HepG2 (cell line): ENCODE measurements around the gene FRMD4A. TPM values are rescaled to one million over a fixed set of nuclear protein-coding genes. Genes with fewer than 3 reads are reported as not detected.
A peak's percentile ranks its signal among the peaks of the same experiment; 100 is the strongest.

Source experiments
- ATAD3A ChIP-seq: sonication (generic); formaldehyde crosslinking; IDR thresholded peaks from 2 replicates; pipeline ENCODE4 v1.4.0; 2020; ENCODE audit warnings: missing genetic modification reagents
- MEF2D ChIP-seq: sonication (generic); formaldehyde crosslinking; IDR thresholded peaks from 2 replicates; pipeline ENCODE4 v1.5.1; 2020; ENCODE audit warnings: mild to moderate bottlenecking, missing genetic modification reagents
- NFE2L1 ChIP-seq: sonication (generic); formaldehyde crosslinking; IDR thresholded peaks from 2 replicates; pipeline ENCODE4 v1.4.0; 2020; ENCODE audit warnings: missing genetic modification reagents, mild to moderate bottlenecking, borderline replicate concordance
- PLRG1 ChIP-seq: fragments of 450-650 bp; conservative IDR thresholded peaks from 2 replicates; pipeline ENCODE4 v1.6.1; 2016
- RBM22 ChIP-seq: fragments of 200-400 bp; formaldehyde crosslinking; optimal IDR thresholded peaks from 2 replicates; pipeline ENCODE3; 2017; ENCODE audit warnings: mild to moderate bottlenecking, low read length, moderate library complexity
- TMF1 ChIP-seq: sonication (generic); formaldehyde crosslinking; IDR thresholded peaks from 2 replicates; pipeline ENCODE4 v1.8.1; 2022; ENCODE audit warnings: low read depth, missing genetic modification reagents
- ZNF883 ChIP-seq: sonication (generic); formaldehyde crosslinking; IDR thresholded peaks from 2 replicates; pipeline ENCODE4 v1.5.1; 2020; ENCODE audit warnings: mild to moderate bottlenecking, missing genetic modification reagents; ENCODE audit errors: not compliant biosample characterization
- polyA plus RNA-seq, 8 experiments: library from polyadenylated mRNA; depleted of rRNA in 3 of 8; stranded (reverse) in 7 of 8; unstranded in 1 of 8; fragments of >200 nt; fragmentation: Illumina TruSeq in 4 of 8; extraction: Trizol in 4 of 8; gene quantifications; 2 replicates each; pipeline versions ENCODE4 v1.2.1 to v1.2.3, GENCODE V29; 2011 to 2016; ENCODE audit warnings: low read depth in 4 of 8, missing spikeins in 1 of 8, mixed read lengths in 1 of 8; ENCODE audit not compliant: insufficient read depth in 1 of 8
- total RNA-seq, 5 experiments: library from RNA; depleted of rRNA; stranded (reverse); fragments of >200 nt; fragmentation: Illumina TruSeq; extraction: Trizol; gene quantifications; 2 replicates each; pipeline ENCODE4 v1.2.3, GENCODE V29; 2016; ENCODE audit warnings: low read depth in 1 of 5
- TF ChIP-seq, protein P1 (sequence below): IDR thresholded peaks from 2 replicates; pipeline ENCODE4 v1.4.0; 2020; ENCODE audit warnings: mild to moderate bottlenecking, missing genetic modification reagents
- TF ChIP-seq, protein P2 (sequence below): sonication (generic); formaldehyde crosslinking; IDR thresholded peaks from 2 replicates; pipeline ENCODE4 v1.4.0; 2020; ENCODE audit warnings: missing genetic modification reagents, borderline replicate concordance
- TF ChIP-seq, protein P3 (sequence below), 2 experiments: fragments of 450-650 bp in 1 of 2; sonication (generic) in 1 of 2; formaldehyde crosslinking in 1 of 2; IDR thresholded peaks; 2 replicates each; pipeline versions ENCODE4 v1.6.1 to v1.8.0; 2016 to 2022; ENCODE audit warnings: antibody characterized with exemption in 1 of 2, mild to moderate bottlenecking in 1 of 2, missing genetic modification reagents in 1 of 2

Gene FRMD4A
- total and polyA plus RNA-seq, 2 of the 13 experiments (the other 11 are each of a cell fraction or from before 2014, with no cell fraction given) = 0.09 to 0.26 TPM

DNA sequence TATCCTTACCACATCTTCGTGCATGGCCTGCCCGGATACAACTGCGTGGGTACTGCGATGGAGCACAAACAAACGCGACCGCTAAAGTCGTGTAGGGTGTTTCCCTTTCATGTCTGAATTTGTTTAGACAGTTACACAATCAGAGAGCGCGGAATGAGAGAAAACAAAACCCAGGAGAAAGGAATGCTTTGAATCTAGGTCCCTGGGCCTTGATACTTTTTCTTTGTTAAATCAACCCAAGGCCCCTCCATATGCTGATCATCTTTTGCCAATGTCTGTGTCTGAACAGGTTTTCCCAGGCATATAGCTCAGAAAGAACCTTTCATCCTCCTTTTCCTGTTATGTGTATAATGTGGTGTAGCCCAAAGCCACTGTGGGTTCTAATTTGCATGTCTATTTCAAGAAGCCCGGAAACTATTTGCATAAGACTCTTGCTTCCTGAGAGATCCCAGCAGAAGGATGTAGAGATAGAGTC, 145.8 kb downstream of the FRMD4A start (continued):
- TF ChIP-seq, protein P1, sequence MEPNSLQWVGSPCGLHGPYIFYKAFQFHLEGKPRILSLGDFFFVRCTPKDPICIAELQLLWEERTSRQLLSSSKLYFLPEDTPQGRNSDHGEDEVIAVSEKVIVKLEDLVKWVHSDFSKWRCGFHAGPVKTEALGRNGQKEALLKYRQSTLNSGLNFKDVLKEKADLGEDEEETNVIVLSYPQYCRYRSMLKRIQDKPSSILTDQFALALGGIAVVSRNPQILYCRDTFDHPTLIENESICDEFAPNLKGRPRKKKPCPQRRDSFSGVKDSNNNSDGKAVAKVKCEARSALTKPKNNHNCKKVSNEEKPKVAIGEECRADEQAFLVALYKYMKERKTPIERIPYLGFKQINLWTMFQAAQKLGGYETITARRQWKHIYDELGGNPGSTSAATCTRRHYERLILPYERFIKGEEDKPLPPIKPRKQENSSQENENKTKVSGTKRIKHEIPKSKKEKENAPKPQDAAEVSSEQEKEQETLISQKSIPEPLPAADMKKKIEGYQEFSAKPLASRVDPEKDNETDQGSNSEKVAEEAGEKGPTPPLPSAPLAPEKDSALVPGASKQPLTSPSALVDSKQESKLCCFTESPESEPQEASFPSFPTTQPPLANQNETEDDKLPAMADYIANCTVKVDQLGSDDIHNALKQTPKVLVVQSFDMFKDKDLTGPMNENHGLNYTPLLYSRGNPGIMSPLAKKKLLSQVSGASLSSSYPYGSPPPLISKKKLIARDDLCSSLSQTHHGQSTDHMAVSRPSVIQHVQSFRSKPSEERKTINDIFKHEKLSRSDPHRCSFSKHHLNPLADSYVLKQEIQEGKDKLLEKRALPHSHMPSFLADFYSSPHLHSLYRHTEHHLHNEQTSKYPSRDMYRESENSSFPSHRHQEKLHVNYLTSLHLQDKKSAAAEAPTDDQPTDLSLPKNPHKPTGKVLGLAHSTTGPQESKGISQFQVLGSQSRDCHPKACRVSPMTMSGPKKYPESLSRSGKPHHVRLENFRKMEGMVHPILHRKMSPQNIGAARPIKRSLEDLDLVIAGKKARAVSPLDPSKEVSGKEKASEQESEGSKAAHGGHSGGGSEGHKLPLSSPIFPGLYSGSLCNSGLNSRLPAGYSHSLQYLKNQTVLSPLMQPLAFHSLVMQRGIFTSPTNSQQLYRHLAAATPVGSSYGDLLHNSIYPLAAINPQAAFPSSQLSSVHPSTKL = peak; percentile 91
- TF ChIP-seq RBM22 (no peak), NFE2L1 (no peak), PLRG1 (no peak), MEF2D (CRISPR knock-in tag) (no peak), TMF1 (CRISPR knock-in tag) (no peak), ATAD3A (CRISPR knock-in tag) (no peak), ZNF883 (CRISPR knock-in tag) (no peak)
- TF ChIP-seq, protein P2, sequence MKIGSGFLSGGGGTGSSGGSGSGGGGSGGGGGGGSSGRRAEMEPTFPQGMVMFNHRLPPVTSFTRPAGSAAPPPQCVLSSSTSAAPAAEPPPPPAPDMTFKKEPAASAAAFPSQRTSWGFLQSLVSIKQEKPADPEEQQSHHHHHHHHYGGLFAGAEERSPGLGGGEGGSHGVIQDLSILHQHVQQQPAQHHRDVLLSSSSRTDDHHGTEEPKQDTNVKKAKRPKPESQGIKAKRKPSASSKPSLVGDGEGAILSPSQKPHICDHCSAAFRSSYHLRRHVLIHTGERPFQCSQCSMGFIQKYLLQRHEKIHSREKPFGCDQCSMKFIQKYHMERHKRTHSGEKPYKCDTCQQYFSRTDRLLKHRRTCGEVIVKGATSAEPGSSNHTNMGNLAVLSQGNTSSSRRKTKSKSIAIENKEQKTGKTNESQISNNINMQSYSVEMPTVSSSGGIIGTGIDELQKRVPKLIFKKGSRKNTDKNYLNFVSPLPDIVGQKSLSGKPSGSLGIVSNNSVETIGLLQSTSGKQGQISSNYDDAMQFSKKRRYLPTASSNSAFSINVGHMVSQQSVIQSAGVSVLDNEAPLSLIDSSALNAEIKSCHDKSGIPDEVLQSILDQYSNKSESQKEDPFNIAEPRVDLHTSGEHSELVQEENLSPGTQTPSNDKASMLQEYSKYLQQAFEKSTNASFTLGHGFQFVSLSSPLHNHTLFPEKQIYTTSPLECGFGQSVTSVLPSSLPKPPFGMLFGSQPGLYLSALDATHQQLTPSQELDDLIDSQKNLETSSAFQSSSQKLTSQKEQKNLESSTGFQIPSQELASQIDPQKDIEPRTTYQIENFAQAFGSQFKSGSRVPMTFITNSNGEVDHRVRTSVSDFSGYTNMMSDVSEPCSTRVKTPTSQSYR = peak; percentile 24; the same call in 1 of the 2 replicates
- TF ChIP-seq, protein P3, sequence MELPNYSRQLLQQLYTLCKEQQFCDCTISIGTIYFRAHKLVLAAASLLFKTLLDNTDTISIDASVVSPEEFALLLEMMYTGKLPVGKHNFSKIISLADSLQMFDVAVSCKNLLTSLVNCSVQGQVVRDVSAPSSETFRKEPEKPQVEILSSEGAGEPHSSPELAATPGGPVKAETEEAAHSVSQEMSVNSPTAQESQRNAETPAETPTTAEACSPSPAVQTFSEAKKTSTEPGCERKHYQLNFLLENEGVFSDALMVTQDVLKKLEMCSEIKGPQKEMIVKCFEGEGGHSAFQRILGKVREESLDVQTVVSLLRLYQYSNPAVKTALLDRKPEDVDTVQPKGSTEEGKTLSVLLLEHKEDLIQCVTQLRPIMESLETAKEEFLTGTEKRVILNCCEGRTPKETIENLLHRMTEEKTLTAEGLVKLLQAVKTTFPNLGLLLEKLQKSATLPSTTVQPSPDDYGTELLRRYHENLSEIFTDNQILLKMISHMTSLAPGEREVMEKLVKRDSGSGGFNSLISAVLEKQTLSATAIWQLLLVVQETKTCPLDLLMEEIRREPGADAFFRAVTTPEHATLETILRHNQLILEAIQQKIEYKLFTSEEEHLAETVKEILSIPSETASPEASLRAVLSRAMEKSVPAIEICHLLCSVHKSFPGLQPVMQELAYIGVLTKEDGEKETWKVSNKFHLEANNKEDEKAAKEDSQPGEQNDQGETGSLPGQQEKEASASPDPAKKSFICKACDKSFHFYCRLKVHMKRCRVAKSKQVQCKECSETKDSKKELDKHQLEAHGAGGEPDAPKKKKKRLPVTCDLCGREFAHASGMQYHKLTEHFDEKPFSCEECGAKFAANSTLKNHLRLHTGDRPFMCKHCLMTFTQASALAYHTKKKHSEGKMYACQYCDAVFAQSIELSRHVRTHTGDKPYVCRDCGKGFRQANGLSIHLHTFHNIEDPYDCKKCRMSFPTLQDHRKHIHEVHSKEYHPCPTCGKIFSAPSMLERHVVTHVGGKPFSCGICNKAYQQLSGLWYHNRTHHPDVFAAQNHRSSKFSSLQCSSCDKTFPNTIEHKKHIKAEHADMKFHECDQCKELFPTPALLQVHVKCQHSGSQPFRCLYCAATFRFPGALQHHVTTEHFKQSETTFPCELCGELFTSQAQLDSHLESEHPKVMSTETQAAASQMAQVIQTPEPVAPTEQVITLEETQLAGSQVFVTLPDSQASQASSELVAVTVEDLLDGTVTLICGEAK (IDR thresholded peaks at IDR 0.05) = no peak
- TF ChIP-seq, protein P3 (CRISPR knock-in tag; IDR thresholded peaks at IDR 0.05) = no peak
